ENCODE data around the gene SND1.

- no peak for TF ChIP-seq POLR2AphosphoS5 (IDR thresholded peaks at IDR 0.05; ENCODE audit: borderline replicate concordance, low read depth, low read length)
- TF ChIP-seq EZH2 (IDR thresholded peaks at IDR 0.05) = no peak
- TF ChIP-seq FOXP2 (optimal IDR thresholded peaks at IDR 0.05; ENCODE audit: control extremely low read depth, extremely low read length, insufficient read depth) = no peak
Measured at GRCh38 chr7:127758845-127759244, 106.9 kb downstream of the SND1 start.
